NCI-H1105 (cell line): ENCODE results near the gene CAMSAP1.

Experiments
- DNase-seq: peaks from one replicate; lab custom pipeline; 2025; lab: John Stamatoyannopoulos, UW

CAMSAP1 gene

DNA sequence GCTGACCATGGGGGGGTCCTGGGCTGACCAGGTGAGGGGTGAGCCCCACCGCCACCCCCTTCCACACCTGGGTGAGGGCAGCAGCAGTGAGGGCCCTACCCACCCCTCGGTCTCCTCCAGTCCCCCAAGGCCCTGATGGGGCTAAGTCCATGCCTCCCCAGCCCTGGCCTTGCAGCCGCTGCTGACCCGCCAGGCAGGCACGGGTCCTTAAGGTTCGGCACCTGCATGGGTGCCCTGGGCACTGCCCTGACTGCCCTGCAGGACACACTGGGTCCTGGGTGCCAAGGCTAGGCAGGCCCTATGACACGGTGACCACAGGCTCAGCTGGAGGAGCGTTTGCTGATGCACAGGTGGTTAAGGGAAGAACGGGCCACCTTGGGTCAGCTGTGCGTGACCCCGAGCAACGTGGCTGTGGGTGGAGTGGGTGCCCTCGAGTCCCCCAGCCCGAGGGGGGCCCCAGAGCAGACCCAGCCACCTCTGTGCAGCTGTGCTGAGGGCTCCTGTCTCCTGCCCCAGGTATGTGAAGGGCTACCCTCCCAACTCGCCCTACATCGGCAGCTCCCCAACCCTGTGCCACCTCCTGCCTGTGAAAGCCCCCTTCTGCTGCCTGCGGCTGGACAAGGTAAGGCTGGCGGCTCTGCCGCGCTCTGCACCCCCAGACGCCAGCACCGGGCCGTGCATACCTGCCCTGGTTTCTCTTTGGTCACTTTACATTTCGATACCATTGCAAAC is 132.4 kb downstream of the CAMSAP1 start:
- DNase-seq: no peak

DNA sequence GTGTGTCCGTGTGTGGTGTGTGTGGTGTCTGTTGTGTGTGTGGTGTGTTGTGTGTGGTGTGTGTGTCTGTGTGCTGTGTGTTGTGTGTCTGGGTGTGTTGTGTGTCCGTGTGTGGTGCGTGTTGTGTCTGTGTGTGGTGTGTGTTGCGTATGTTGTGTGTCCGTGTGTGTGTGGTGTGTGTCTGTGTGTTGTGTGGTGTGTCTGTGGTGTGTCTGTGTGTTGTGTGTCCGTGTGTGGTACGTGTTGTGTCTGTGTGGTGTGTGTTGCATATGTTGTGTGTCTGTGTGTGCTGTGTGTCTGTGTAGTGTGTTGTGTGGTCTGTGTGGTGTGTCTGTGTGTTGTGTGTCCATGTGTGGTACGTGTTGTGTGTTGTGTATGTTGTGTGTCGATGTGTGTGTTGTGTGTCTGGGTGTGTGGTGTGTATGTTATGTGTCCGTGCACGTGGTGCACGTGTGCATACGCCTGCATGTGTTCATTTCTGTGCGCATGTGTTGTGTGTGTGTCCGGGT is 133.1 kb downstream of the CAMSAP1 start:
- DNase-seq: no peak

DNA sequence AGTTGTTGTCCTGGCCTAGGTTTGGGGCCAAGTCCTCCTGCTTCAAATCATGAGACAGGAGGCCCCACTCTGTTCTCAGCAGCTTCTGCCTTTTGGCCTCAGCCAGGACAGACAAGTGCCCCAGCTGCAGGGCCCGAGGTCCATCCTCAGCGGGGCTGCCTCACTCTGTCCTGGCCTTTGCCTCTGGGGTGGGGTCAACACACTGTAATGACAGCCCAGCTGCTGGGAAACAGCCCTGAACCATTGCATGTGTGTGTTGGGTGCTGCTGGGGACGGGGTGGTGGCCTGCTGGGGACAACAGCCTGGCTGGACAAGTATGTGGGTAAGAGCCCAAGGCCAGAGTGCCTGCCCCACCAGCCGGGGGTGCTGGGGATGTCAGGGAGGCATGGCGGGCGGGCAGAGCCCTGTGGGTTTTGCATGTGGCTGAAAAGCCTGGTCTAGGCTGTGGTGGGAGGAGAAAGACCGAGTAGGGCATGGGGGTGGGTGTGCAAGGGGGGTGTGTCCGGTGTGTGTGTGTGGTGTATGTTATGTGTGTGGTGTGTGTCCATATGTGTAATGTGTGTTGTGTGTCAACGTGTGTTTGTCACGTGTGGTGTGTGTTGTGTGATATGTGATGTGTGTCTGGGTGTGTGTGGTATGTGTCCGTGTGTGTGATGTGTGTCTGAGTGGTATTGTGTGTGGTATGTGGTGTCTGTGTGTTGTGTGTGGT is 133.7 kb downstream of the CAMSAP1 start:
- no peak for DNase-seq

GRCh38 chr9:135772702-135773493 is 134.4 kb downstream of the CAMSAP1 start:
- DNase-seq: no peak

- no peak for DNase-seq
These were observed 135.2 kb downstream of the CAMSAP1 start for GRCh38 chr9:135772056-135772646.

DNA sequence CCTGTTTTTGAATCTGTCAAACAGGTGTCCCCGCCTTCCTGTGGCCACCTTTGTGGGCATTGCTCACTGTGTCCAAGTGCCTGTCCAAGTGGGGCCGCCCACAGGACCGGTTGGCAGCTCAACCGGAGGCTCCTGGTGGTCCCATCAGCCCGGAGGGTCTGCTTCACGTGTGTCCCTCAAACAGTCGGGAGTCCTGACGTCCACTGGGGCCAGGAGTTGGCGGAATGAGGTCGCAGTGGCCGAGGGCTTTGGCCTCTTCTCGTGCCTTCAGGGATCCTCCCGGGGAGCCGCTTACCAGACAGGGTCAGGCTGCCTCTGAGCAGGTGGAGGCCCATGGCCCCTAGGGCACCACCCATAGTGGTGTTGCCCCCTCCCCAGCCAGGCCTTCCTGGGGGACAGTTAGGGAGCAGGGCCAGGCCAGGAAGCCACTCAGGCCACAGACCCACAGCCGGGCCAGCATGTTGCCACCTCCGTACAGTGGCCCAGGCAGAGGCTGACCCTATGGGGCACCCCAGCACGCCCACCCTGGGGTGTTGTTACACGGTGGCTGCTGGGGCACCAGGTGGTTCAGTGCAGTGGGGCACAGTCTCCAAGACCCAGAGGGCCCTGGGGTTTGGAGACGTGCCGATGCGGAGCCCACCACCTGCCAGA is 135.8 kb downstream of the CAMSAP1 start:
- no peak for DNase-seq

DNA sequence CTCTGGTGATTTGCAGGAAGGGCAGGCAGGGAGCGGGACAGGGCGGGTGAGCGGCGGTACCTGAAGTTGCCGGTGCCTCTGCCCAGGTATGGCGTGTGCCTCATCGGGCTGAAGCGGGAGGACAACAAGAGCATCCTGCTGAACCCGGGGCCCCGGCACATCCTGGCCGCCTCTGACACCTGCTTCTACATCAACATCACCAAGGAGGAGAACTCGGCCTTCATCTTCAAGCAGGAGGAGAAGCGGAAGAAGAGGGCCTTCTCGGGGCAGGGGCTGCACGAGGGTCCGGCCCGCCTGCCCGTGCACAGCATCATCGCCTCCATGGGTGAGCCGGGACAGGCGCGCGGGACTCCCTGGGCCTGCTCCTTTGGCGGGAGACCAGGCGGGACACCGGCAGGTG is 136.6 kb downstream of the CAMSAP1 start:
- no peak for DNase-seq

GRCh38 chr9:135770203-135770535 is 137.2 kb downstream of the CAMSAP1 start:
- DNase-seq: peak; percentile 0

DNA sequence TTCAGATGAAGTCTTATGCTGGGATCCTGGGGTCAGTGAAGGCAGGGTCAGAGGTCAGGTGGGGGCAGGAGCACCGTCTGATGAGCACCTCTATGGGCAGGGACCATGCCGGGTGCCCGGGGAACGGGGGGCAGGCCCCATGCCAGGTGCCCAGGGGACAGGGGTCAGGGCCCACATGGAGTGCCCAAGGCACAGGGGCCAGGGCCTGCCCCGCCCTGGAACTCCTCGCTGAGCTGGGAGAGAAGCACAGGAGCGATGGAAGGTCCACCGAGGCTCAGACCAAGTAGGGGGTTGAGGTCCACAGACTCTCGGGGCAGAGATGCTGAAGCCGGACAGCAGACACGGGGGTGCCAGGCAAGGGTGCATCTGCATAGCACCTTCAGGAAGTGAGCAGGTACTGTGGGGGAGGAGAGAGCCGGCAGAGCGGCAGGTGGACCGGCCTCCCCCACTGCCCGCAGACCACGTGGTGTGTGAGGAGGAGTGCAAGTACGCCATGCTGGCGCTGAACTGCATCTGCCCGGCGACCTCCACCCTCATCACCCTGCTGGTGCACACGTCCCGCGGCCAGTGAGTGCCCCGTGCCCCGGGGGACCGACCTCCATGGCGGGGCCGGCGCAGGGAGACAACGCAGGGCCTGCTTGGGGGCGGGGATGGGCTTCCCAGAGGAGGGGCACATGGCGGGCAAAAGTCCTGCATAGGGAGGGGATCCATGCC is 137.7 kb downstream of the CAMSAP1 start:
- peak; percentile 13 for DNase-seq

DNA sequence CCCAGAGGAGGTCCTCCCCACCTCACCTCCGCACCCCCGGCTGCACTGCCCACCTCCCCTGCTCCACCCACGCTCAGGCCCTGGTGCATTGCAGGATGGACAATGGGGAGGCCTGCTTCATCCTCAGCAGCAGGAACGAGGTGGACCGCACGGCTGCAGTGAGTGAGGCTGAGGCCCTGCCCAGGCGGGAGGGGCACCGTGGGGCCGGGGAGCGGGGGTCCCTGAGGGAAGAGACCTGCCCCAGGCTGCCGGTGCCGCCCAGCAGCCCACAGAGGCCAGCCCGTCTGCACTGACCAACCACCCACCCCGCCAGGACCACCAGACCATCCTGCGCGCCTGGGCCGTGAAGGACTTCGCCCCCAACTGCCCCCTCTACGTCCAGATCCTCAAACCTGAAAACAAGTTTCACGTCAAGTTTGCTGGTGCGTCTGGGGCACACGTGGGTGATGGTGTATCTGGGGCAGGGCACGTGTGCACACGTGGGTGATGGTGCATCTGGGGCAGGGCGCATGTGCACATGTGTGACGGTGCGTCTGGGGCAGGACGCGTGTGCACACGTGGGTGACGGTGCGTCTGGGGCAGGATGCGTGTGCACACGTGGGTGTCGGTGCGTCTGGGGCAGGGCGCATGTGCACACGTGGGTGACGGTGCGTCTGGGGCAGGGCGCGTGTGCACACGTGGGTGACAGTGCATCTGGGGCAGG is 138.7 kb downstream of the CAMSAP1 start:
- DNase-seq: no peak

DNA sequence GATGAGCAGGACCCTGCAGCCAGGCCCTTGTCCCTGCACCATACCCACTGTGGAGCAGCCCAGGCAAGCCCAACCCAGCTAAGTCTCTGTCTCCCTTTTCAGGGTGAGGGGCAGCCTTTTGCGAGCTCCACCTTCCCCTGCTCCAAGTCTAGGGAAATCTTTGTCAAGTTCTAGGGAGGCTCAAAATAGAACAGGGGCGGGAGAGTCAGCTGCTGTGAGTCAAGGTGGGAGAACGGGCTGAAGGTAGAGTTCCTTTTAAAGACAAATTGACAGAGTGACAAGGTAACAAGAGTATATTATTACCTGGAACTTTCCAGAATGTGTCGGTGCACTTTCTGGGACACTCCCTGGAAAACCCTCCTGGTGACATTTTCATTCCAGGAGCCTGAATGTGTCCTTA is 140.6 kb downstream of the CAMSAP1 start:
- DNase-seq: no peak

- no peak for DNase-seq
These were observed 141.1 kb downstream of the CAMSAP1 start for GRCh38 chr9:135766251-135766650.

GRCh38 chr9:135765416-135765815 is 141.9 kb downstream of the CAMSAP1 start:
- DNase-seq: no peak

GRCh38 chr9:135764731-135765130 is 142.6 kb downstream of the CAMSAP1 start:
- DNase-seq: no peak

DNA sequence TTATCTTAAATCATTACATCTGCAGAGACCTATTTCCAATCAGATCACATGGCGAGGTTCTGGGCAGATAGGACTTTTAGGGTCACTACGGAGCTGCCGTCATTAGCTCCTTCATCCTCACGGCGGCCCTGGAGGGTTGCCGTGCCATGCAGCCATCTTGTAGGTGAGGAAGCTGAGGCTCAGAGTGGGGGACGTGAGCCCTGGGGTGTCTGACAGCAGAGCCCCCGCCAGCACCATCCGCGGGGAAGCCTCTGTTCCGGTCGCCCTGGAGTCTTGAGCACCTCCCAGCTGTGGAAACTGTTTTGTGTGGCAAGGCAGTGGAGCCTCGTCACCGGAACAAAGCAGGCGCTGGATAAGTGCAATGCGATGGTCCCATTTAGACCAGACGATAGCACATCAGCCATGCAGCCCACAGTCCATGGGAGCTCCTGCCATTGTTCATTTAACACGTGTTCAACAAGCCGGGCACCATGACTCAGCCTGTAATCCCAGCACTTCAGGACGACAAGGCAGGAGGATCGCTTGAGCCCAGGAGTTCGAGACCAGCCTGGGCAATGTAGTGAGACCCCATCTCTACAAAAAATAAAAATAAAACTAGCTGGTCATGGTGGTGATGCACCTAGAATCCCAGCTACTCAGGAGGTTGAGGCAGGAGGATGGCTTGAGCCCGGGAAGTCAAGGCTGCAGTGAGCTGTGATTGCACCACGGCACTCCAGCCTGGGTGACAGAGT is 143.5 kb downstream of the CAMSAP1 start:
- no peak for DNase-seq

DNA sequence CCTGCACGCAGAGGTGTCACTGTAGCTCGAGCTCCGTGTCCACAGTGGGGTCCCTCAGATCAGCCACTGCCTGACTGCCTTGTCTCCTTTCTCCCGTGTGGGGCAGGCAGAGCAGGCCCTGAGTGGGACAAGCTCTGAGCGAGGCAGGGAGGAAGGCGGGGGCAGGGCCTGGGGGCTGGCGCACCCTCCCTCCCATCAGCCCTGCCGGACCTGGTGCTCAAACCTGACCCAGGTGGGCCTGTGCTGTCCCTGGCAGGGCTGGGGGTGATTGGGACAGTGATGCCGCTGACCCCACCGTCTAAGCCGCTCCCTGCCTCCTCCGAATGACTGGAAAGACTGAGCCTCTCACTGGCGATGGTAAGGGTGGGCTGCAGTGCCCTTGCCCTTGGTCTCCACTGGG is 144.4 kb downstream of the CAMSAP1 start:
- DNase-seq: no peak

GRCh38 chr9:135761845-135762168 is 145.5 kb downstream of the CAMSAP1 start:
- no peak for DNase-seq

DNA sequence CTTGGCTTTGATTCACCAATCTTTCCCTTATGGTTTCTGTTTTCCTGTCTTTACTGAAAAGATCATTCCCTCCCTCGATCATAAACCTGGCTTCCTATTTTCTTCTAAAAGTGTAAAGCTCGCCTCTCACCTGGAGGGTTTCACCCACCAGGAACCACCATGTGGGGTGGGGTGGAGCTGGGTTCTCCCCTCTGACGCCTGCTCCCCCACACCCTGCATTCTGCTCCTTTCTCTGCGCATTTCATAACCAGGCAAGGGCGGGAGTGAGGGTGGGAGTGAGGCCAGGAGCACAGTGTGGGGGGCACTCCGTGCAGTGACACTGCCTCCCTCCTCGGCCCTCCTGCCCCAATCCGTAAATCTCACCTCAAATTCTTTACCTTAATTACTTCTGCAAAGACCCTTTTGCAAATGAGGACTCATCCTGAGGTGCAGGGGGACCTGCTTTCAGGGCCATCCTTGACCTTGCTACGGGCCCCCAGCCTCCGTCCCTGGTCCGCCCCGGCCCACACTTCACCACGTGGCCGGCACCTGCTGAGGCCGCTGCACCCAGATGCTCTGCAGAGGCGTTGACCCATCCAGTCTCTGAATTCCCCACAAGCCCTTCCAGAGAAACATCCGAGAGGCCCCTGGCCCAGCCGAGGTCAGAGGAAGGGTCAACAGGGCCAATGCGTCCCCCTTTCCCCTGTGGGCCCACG is 146.0 kb downstream of the CAMSAP1 start:
- no peak for DNase-seq

DNA sequence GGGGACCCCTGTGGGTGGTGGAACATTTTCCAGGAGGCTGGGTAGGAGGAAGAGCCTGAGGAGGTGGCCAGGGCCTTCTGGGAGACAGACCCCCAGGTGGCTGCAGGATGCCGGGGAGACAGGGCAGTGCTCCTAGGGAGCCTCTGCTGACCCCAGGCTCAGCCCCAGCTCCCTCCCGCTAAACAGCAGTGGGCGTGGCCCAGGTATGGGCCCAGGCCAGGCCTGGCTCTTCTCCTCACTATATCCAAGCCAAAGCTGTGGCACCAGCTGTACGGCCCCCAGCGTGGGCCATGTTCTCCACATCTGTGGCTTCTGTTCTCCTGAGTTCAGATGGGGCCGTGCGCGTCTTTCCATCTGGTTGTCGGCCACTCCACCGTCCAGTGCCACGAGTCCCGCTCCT is 146.9 kb downstream of the CAMSAP1 start:
- DNase-seq: no peak
